A673 (cell line): ENCODE data around the gene NET1. TPM values are rescaled to one million over a fixed set of nuclear protein-coding genes. Genes with fewer than 3 reads are reported as not detected.

Source experiments
- BruUV-seq: library from RNA; stranded (reverse); fragments of 400-500 nt; replicated peaks from 2 replicates; lab custom pipeline; 2021; lab: Mats Ljungman, UMichigan
- CTCF ChIA-PET: fragments of 300-600 bp; sonication (Branson Sonifier 250); formaldehyde crosslinking; loops from one replicate; lab custom pipeline; 2022; ENCODE audit warnings: antibody characterized with exemption; lab: Charles Lee
- POLR2A ChIA-PET: fragments of 300-600 bp; sonication (Branson Sonifier 250); formaldehyde crosslinking; loops from one replicate; lab custom pipeline; 2022; ENCODE audit warnings: antibody characterized with exemption; ENCODE audit not compliant: low non-redundant PET; lab: Charles Lee
- DNase-seq: peaks from one replicate; pipeline ENCODE4 v3.0.0-alpha.2; 2015; ENCODE audit warnings: low spot score
- H3K27ac ChIP-seq: fragments of 200-600 bp; sonication (generic); 2 replicates; pipeline ENCODE4 v1.5.1; 2016; ENCODE audit warnings: mixed run types, low read depth, mild to moderate bottlenecking, mixed read lengths, antibody characterized with exemption, low read length; ENCODE audit not compliant: poor library complexity, severe bottlenecking
- H3K27me3 ChIP-seq: fragments of 200-600 bp; sonication (generic); replicated peaks from 2 replicates; pipeline ENCODE4 v1.6.1; 2017; ENCODE audit warnings: mixed run types, low read depth, mild to moderate bottlenecking, mixed read lengths, antibody characterized with exemption, low read length; ENCODE audit not compliant: insufficient read depth, poor library complexity
- H3K36me3 ChIP-seq: fragments of 200-600 bp; sonication (generic); 2 replicates; pipeline ENCODE4 v1.6.1; 2016; ENCODE audit warnings: mixed run types, mild to moderate bottlenecking, mixed read lengths, antibody characterized with exemption, low read length; ENCODE audit not compliant: insufficient read depth, poor library complexity, severe bottlenecking
- H3K4me1 ChIP-seq: fragments of 200-600 bp; sonication (generic); 2 replicates; pipeline ENCODE4 v1.6.1; 2017; ENCODE audit warnings: mixed run types, mild to moderate bottlenecking, mixed read lengths, antibody characterized with exemption, low read length; ENCODE audit not compliant: insufficient read depth, poor library complexity, severe bottlenecking
- H3K4me3 ChIP-seq: fragments of 200-600 bp; sonication (generic); 2 replicates; pipeline ENCODE4 v1.5.1; 2016; ENCODE audit warnings: low read depth, mixed run types, mild to moderate bottlenecking, mixed read lengths, low read length; ENCODE audit not compliant: poor library complexity, severe bottlenecking
- H3K9me3 ChIP-seq: fragments of 200-600 bp; sonication (generic); 2 replicates; pipeline ENCODE4 v1.6.1; 2016; ENCODE audit warnings: mixed run types, low read depth, mild to moderate bottlenecking, mixed read lengths, antibody characterized with exemption, low read length; ENCODE audit not compliant: poor library complexity, severe bottlenecking
- CTCF ChIP-seq: fragments of 300-800, 200-600 bp; sonication (generic); conservative IDR thresholded peaks from 2 replicates; pipeline ENCODE4 v1.5.1; 2017; ENCODE audit warnings: low read depth, mild to moderate bottlenecking, antibody characterized with exemption, low read length, moderate library complexity, mixed read lengths
- EZH2 ChIP-seq: fragments of 200-600 bp; sonication (generic); IDR thresholded peaks from 2 replicates; pipeline ENCODE4 v1.6.1; 2017; ENCODE audit warnings: borderline replicate concordance, low read depth, mild to moderate bottlenecking, mixed read lengths, antibody characterized with exemption, low read length; ENCODE audit not compliant: poor library complexity, severe bottlenecking
- intact Hi-C: fragments of 100-400 bp; cut with micrococcal nuclease; formaldehyde crosslinking; loops from one replicate; pipeline ENCODE4 v1.10.0; 2022; ENCODE audit not compliant: unreplicated experiment
- total RNA-seq: library from RNA; stranded (reverse); gene quantifications from 2 replicates; pipeline ENCODE4 v1.2.3, GENCODE V29; 2021

NET1 gene
- total RNA-seq, 1 experiment from 2014 or later, result 71.4 TPM

- no peak overlapping the region for H3K4me3 ChIP-seq
- TF ChIP-seq EZH2 (no peak), CTCF (no peak)
- no peaks in the 10 kb centered on the region for H3K4me1 ChIP-seq
- no peaks in the 10 kb centered on the region for H3K36me3 ChIP-seq
- DNase-seq, result no peak
- ChIA-PET POLR2A (no interaction called here), CTCF (no interaction called here)
- no peaks in the 10 kb centered on the region for H3K9me3 ChIP-seq
- no TSS peak for BruUV-seq
- H3K27ac ChIP-seq, result no peak overlapping the region
- peaks cover 21% of the 10 kb centered on the region for H3K27me3 ChIP-seq
- intact Hi-C loops, result no loop called here
Measured at GRCh38 chr10:5497948-5498730, 85.8 kb downstream of the NET1 start.

GRCh38 chr10:5498791-5499492, 86.6 kb downstream of the NET1 start:
- CTCF ChIA-PET, result no interaction called here
- intact Hi-C loops, result no loop called here
- POLR2A ChIA-PET, result no interaction called here
- DNase-seq, result no peak
- Histone ChIP-seq H3K27me3 (peaks cover 21% of the 10 kb centered on the region), H3K27ac (no peak overlapping the region), H3K36me3 (no peaks in the 10 kb centered on the region), H3K4me1 (no peaks in the 10 kb centered on the region), H3K9me3 (no peaks in the 10 kb centered on the region), H3K4me3 (no peak overlapping the region)
- BruUV-seq, result no TSS peak
- no peak for TF ChIP-seq EZH2
- no peak for TF ChIP-seq CTCF

- no peak within 1 kb of the TSS for H3K4me3 ChIP-seq
- no peak for DNase-seq
- H3K36me3 ChIP-seq, result no peaks in the 10 kb centered on the region
- H3K27ac ChIP-seq, result no peak within 1 kb of the TSS
- no peaks in the 10 kb centered on the region for H3K4me1 ChIP-seq
- no peaks in the 10 kb centered on the region for H3K9me3 ChIP-seq
- peaks cover 21% of the 10 kb centered on the region for H3K27me3 ChIP-seq
- CTCF ChIA-PET, result no interaction called here
- intact Hi-C loops, result no loop called here
- TF ChIP-seq EZH2 (no peak), CTCF (no peak)
- no TSS peak for BruUV-seq
- POLR2A ChIA-PET, result no interaction called here
Measured at GRCh38 chr10:5499493-5500140, 87.3 kb downstream of the NET1 start, which contains the start of gene CALML5. CALML5 (minus strand) TSS chr10:5499570; CDS start chr10:5499438, 132 bp downstream.
